HG02885 (cell line): ENCODE data around the gene DMRTC1B.
A peak's percentile ranks its signal among the peaks of the same experiment; 100 is the strongest.
"Not testable (repeated sequence)": the region's sequence is repeated elsewhere in the genome, so short reads cannot be mapped to it uniquely, and the experiment has no call there.

Experiments used
- ATAC-seq: cut with Tn5 transposase; IDR thresholded peaks from one replicate; pipeline ENCODE4 v1.9.1; 2021; ENCODE audit warnings: mild to moderate bottlenecking; ENCODE audit not compliant: unreplicated experiment, poor library complexity

The DMRTC1B gene, protein sequence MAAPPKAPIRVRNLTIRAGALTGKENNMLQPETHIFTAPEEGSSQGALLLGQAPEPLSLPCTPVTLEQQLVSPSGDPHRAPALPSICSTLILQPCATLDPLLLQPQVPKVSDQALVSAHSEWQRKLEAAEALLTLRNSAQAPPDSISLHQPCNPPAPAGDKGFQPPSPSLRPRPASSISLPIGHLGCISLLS

GRCh38 chrX:72776653-72777466 is at the start of gene DMRTC1B:
DMRTC1B (plus strand) TSS chrX:72776890; CDS start chrX:72845136, 68,246 bp downstream.
- ATAC-seq = peak; percentile 92

DNA sequence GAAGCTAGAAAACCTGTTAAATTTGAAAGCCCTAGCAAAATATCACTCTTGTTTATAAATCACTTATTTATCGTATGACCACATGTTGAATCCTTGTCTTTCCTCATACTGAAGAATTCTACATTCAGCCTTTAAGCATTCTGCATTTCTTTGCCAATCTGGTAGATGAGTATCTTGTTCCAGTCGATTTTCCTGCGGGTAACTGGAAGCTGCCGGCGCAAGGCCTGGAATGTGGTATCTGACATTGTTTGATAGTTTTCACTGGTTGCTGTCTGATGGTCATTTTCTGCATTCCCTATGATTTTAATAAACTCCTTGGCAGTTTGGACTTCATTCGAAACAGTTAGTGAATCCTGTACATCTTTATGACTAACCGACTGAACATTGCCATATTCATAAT is 48.8 kb upstream of the DMRTC1B start:
- ATAC-seq = no peak

DNA sequence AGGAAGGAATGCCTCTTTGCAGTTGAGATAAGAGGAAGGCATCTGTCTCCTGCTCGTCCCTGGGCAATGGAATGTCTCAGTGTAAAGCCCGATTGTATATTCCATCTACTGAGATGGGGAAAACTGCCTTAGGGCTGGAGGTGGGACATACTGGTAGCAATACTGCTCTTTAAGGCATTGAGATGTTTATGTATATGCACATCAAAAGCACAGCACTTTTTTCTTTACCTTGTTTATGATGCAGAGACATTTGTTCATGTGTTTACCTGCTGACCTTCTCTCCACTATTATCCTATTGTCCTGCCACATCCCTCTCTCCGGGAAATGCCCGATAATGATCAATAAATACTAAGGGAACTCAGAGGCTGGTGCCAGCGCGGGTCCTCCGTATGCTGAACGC is 43.1 kb upstream of the DMRTC1B start:
- ATAC-seq = not testable (repeated sequence)

GRCh38 chrX:72735561-72735960 is 41.1 kb upstream of the DMRTC1B start:
- no peak for ATAC-seq

DNA sequence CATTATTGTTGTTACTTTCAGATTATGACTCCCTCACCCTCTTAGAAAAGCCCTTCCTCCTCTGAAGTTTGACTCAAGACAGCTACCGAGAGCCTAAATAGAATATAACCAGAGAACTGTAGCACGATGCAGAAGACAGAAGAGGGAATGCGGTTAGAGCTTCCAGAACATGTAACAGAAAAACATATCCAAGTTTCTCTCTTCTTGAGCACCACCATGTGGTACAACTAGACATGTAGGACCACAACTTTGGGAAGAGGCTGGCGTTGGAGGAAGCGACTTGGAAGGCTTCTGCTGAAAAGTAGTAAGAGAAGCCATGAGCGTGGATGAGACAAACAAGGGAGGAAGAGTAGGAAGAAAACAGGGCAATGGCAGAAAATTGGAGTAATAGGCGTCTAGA is 31.1 kb upstream of the DMRTC1B start:
- not testable (repeated sequence) for ATAC-seq

- ATAC-seq = not testable (repeated sequence)
These were observed 28.1 kb upstream of the DMRTC1B start for GRCh38 chrX:72748545-72748944.

GRCh38 chrX:72760454-72760853 is 16.2 kb upstream of the DMRTC1B start:
- not testable (repeated sequence) for ATAC-seq

DNA sequence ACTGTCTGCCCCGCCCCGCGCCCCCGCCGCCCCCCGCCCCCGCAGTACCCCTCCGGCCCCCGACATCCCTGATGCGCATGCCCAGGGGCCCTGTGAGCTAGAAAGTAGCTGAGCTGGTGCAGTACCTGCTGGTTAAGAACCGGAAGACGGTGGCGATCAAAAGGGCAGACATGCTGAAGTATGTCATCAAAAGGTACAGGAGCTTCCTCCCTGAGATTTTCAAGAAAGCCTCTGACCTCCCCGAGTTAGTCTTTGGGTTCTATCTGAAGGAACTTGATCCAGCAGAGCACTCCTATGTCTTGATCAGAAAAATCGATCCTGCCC is 739 bp downstream of the DMRTC1B start:
- peak; percentile 71 for ATAC-seq

DNA sequence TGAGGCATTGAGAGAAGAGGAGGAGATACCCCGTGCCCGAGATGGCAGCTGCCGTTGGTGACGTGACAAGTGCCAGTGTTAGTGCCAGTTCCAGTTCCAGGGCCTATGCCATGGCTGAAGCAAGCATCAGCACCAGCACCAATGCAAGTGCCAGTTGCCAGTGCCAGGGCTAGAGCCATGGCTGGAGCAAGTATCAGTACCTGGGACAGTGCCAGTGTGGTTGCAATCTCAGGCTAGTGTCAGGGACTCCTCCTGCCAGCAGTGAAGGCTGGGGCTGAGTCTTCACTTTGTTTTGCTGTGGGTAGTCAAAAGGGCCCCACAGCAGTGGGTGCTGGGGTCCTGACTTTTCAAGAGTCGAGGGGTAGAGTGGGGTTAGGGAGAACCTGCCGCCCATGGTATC is 1.5 kb downstream of the DMRTC1B start:
- ATAC-seq = not testable (repeated sequence)

- not testable (repeated sequence) for ATAC-seq
These were observed 5.9 kb downstream of the DMRTC1B start, which contains the start of gene FAM236B for GRCh38 chrX:72782560-72782959. FAM236B (minus strand) TSS chrX:72782660; CDS start chrX:72782560, 100 bp downstream.

- not testable (repeated sequence) for ATAC-seq
These were observed 6.8 kb downstream of the DMRTC1B start for GRCh38 chrX:72783365-72783936.

DNA sequence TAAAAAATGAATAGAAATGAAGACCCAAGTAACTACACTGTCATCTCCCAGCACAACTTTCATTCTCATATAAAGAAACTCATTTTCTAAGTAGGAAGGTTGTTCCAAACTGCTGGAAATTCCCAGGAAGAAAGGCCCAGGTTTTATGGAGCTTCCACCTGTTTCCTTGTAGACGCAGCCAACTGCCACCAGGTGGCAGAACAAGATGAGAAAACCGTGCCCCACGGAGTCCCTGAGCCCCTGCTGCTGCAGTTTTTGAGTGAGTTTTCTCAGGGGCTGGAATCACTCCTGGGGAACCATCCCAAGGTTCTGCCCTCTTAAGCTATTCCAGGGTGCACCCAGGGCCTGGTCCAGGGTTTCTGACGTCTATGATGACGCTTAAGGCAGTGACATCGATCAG is 7.3 kb downstream of the DMRTC1B start:
- peak; percentile 47 for ATAC-seq

GRCh38 chrX:72788142-72788541 is 11.5 kb downstream of the DMRTC1B start:
- ATAC-seq = not testable (repeated sequence)

GRCh38 chrX:72790390-72790789 is 13.7 kb downstream of the DMRTC1B start:
- ATAC-seq = not testable (repeated sequence)

DNA sequence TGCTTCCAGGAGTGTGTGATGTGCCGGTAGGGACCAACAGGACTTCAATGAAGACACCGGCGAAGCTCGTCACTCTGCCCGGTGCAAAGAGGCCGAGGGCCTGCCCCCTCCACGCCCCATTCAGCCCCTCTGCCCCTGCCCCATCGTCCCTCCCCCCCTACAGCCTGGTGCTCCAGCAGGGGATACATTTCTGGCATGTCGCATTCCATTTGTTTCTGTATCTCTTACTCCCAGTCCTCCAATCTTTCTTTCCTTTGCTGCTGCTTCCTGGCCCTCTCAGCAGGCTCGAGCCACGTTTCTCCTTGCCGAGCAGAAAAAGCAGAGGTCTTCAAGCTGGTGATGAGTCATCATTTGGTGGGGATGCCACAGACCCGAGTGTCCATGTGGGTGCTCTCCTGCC is 31.4 kb downstream of the DMRTC1B start, which contains the start of gene FAM236D:
Gene FAM236D, minus strand, starts transcription at position 101 of the 400 bp plus-strand sequence. Its CDS starts 100 bp downstream, at position 1.
- ATAC-seq = not testable (repeated sequence)

GRCh38 chrX:72830701-72831100 is 54.0 kb downstream of the DMRTC1B start:
- ATAC-seq = not testable (repeated sequence)

- not testable (repeated sequence) for ATAC-seq
These were observed 60.8 kb downstream of the DMRTC1B start for GRCh38 chrX:72837532-72837931.

GRCh38 chrX:72882898-72883297 is 106.2 kb downstream of the DMRTC1B start:
- ATAC-seq = not testable (repeated sequence)

GRCh38 chrX:72889740-72890139 is 113.0 kb downstream of the DMRTC1B start:
- not testable (repeated sequence) for ATAC-seq
